Activated T-cell treated with anti-CD3 and anti-CD28 coated beads, Interleukin-2, amount 50 U/mL, for 4 hours (primary cell): ENCODE data around the gene PLEKHS1. TPM values are rescaled to one million over a fixed set of nuclear protein-coding genes. Genes with fewer than 3 reads are reported as not detected.

Experiments used
- ATAC-seq, 2 donors: fragments of 200-7000 bp; cut with Tn5 transposase; one replicate each; pipeline ENCODE4 v1.10.0; 2021
- DNase-seq: peaks from one replicate; pipeline ENCODE4 v3.0.0-alpha.2; 2020
- H3K27me3 Mint-ChIP-seq: one replicate; pipeline ENCODE4 v1.8.0; 2021; ENCODE audit warnings: low read depth, mixed read lengths
- H3K36me3 Mint-ChIP-seq: one replicate; pipeline ENCODE4 v1.8.0; 2022; ENCODE audit warnings: mixed read lengths; ENCODE audit not compliant: insufficient read depth
- H3K4me1 Mint-ChIP-seq: one replicate; pipeline ENCODE4 v1.8.0; 2021; ENCODE audit warnings: low read depth, mixed read lengths
- H3K4me3 Mint-ChIP-seq: one replicate; pipeline ENCODE4 v1.8.0; 2021; ENCODE audit warnings: mild to moderate bottlenecking, moderate library complexity, mixed read lengths
- H3K9me3 Mint-ChIP-seq: one replicate; pipeline ENCODE4 v1.8.0; 2021; ENCODE audit warnings: mixed read lengths
- total RNA-seq, 3 donors: library from RNA; stranded (reverse); gene quantifications; one replicate each; pipeline ENCODE4 v1.2.1, GENCODE V29; 2021

The PLEKHS1 gene
- not detected for total RNA-seq

DNA sequence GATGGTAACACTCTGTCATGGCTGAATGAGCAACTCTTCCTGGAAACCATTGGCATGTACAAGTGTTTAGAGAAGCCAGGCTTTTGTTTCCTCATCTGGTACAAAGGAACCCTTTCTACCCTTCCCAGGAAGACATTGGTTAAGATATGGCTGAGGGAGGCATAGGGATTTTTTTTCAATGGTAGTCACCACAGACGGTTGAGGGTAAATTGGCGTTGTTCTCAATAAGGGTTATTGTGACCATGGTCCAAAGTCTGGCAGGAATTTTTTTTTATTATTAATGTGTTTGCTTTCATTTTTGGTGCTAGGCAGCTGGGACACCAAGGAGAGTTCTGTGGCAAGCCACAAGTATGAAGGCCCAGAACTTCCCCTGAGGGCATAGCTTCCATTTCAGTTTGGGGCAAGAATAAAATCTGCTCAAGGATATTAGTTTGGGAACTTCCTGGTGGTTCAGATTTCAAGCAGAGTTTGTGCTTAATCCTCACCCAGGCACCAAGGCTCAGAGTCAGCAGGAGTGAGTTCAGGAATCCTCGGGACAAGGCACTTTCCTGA lies at the start of gene PLEKHS1:
PLEKHS1 (plus strand) TSS at position 502 of the 552 bp plus-strand sequence. CDS start 3,596 bp downstream, outside the sequence.
- no peaks in the 10 kb centered on the region for H3K9me3 Mint-ChIP-seq
- ATAC-seq, result no peak
- no peaks in the 10 kb centered on the region for H3K4me1 Mint-ChIP-seq
- no peak for DNase-seq
- no peak within 1 kb of the TSS for H3K4me3 Mint-ChIP-seq
- no peaks in the 10 kb centered on the region for H3K36me3 Mint-ChIP-seq
- H3K27me3 Mint-ChIP-seq, result peaks cover 15% of the 10 kb centered on the region

DNA sequence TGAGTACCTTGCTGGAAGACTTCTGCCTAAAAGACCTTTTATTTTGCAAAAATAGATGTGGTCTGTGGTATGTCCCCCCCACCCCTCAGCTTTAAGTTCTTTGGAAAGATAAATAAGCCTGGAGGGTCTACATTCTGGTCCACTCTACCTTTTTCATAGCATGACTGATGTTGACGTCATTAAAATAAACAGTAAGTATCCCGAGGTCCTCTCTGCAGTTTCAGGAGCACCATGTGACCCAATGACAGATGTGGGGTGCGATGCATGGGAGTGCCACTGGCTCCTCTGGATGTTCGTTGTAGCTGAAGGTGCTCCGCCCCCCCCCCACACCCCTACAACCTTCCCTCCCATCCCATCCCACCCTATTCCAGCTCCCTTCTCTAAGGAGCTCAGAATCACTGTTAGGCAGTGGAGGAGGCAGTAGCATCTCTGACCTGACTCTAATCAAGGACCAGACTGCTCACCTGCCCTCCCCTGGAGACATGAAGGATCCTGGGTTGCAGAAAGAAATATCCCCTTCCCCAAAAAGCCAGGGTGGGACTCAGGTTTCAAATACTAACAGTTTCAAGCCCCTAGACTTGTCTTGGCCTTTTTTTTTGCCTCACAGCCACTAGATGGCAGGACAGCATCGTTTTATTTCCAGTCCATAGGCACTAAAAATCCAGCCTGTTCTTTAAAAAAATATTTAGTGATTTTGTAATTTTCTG lies 46.7 kb upstream of the PLEKHS1 start:
- DNase-seq (no peak), ATAC-seq (no peak)
- H3K4me3 Mint-ChIP-seq, result no peak overlapping the region
- peaks cover 10% of the 10 kb centered on the region for H3K36me3 Mint-ChIP-seq
- no peaks in the 10 kb centered on the region for H3K9me3 Mint-ChIP-seq
- no peaks in the 10 kb centered on the region for H3K27me3 Mint-ChIP-seq
- H3K4me1 Mint-ChIP-seq, result peaks cover 21% of the 10 kb centered on the region

DNA sequence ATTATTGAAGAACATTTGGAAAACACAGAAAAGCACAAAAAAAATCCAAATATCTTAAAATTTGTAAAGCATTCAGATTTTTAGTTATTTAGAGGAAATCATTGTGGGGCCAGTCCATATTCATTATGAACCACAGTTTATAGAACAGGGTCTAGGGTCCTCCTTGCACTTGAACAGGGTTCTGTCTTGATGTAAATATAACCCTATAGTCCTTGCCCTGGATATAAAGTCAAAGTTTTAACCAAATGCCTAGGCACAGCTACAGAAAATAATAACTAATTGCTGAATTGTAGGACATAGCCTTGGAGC lies 46.2 kb upstream of the PLEKHS1 start:
- Mint-ChIP-seq H3K36me3 (peaks cover 10% of the 10 kb centered on the region), H3K9me3 (no peaks in the 10 kb centered on the region)

DNA sequence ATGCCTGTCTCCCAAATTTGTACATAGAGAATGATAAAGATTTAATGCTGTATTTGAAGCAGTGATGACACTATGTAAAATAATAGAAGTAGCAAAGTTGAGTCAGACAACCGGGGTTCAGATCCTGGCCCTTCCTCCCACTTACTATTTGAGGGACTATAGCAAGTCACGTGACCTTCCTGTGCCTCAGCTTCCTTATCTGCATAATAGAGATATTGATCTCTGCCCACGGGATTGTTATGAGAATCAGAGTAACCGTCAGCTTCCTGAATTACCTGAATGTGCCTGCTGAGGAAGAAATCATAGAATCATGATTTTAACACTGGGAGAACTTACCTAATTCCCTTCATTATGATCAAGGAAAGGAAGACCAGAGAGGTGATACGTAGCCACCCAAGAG lies 44.9 kb upstream of the PLEKHS1 start:
- H3K27me3 Mint-ChIP-seq, result no peaks in the 10 kb centered on the region
- no peaks in the 10 kb centered on the region for H3K9me3 Mint-ChIP-seq
- peaks cover 10% of the 10 kb centered on the region for H3K36me3 Mint-ChIP-seq
- ATAC-seq, result no peak
- no peak for DNase-seq
- no peak overlapping the region for H3K4me3 Mint-ChIP-seq
- peaks cover 21% of the 10 kb centered on the region for H3K4me1 Mint-ChIP-seq

More for the DNA sequence above, 46.2 kb upstream of the PLEKHS1 start:
- ATAC-seq (no peak), DNase-seq (no peak)
- peaks cover 21% of the 10 kb centered on the region for H3K4me1 Mint-ChIP-seq
- H3K4me3 Mint-ChIP-seq, result no peak overlapping the region
- H3K27me3 Mint-ChIP-seq, result no peaks in the 10 kb centered on the region

DNA sequence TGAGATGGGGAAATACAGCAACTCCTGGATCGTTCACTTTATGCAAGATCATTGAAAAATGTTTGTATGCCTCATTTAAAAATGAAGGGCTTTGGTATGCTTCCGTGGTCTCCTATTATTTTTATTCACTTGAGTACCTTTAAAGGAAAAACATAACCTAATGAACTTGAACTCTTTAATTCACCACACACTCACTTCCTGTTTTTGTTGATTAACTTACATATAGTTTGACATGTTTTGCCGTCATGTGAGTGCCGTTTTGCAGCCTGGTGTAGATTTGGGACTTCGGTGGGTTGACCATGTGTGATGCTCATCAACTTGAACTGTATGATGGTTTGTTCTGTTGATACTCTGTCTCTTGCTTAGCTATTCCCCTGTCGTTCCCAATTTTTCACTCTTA lies 42.8 kb upstream of the PLEKHS1 start:
- no peaks in the 10 kb centered on the region for H3K27me3 Mint-ChIP-seq
- no peak for DNase-seq
- no peak for ATAC-seq
- H3K36me3 Mint-ChIP-seq, result peaks cover 10% of the 10 kb centered on the region
- no peaks in the 10 kb centered on the region for H3K9me3 Mint-ChIP-seq
- H3K4me1 Mint-ChIP-seq, result peaks cover 21% of the 10 kb centered on the region
- no peak overlapping the region for H3K4me3 Mint-ChIP-seq

DNA sequence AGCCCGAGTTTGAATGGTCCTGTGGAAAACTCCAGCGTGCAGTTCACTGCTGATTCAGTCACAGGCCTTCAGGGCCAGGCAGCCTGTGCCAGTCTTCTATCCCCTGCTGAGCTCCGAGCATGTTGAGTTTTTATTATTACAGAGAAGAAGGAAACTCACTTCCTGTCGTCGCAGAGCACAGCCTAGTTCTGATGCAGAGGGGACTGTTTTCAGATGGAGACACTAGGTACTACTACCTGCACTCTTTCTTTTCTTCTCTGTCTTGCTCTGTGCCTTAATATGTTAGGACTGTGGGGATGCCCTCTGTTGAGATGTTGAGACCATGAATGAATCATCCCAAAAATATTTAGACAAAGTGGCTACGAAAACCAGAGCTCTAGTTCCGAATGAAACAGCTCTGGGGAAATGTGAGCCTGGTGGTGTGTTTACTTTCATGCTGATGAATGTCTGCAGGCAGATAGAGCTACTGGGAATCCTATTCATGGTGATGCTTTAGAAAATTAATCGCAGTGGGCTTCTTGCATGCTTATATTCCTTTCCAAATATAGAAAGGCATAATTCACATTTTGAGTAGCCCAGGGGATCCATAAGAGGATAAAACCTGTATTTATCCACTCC lies 42.2 kb upstream of the PLEKHS1 start:
- ATAC-seq (no peak), DNase-seq (no peak)
- no peak overlapping the region for H3K4me3 Mint-ChIP-seq
- H3K27me3 Mint-ChIP-seq, result no peaks in the 10 kb centered on the region
- no peaks in the 10 kb centered on the region for H3K9me3 Mint-ChIP-seq
- H3K36me3 Mint-ChIP-seq, result peaks cover 10% of the 10 kb centered on the region
- H3K4me1 Mint-ChIP-seq, result peaks cover 21% of the 10 kb centered on the region

DNA sequence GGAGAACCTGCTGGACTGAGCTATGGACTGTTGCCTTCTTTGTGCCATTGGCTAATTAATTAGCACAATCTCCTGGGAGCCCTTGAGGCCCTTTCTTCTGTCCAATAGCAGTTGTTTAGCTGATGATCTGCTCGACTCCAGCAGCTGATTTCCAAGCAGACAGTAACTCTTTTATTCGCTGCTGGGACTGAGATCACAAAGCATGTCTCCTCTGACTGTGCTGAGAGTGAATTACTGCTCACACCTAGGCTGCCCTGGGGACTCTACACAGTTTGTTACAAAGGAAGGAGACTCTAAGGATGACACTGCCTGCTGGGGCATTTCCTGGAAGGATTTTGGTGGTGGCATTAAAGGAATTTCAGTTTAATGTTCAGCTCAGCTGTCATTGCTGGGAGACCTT lies 40.3 kb upstream of the PLEKHS1 start:
- DNase-seq (no peak), ATAC-seq (no peak)
- Mint-ChIP-seq H3K4me1 (peaks cover 19% of the 10 kb centered on the region), H3K4me3 (no peak overlapping the region), H3K9me3 (no peaks in the 10 kb centered on the region), H3K36me3 (peaks cover 13% of the 10 kb centered on the region), H3K27me3 (no peaks in the 10 kb centered on the region)

DNA sequence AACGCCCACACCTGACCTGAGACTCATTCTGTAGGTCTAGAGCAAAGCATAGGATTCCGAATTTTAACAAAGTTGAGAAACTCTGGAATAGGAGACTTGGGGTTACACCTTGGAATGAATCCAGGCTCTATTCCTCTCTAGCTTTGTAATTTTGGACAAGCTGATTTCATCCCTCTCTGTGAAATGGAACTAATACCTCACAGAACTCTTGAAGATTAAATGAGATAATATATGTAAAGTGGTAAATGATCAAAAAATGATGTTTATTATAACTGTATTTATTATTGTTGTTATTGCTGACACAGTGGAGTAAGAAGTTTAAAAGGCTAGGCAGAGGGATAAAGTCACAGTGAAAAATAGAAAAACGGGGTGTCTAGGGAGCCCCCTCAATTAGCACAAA lies 39.5 kb upstream of the PLEKHS1 start:
- no peak overlapping the region for H3K4me3 Mint-ChIP-seq
- no peaks in the 10 kb centered on the region for H3K9me3 Mint-ChIP-seq
- no peaks in the 10 kb centered on the region for H3K27me3 Mint-ChIP-seq
- H3K36me3 Mint-ChIP-seq, result peaks cover 20% of the 10 kb centered on the region
- DNase-seq (no peak), ATAC-seq (no peak)
- peaks cover 13% of the 10 kb centered on the region for H3K4me1 Mint-ChIP-seq

DNA sequence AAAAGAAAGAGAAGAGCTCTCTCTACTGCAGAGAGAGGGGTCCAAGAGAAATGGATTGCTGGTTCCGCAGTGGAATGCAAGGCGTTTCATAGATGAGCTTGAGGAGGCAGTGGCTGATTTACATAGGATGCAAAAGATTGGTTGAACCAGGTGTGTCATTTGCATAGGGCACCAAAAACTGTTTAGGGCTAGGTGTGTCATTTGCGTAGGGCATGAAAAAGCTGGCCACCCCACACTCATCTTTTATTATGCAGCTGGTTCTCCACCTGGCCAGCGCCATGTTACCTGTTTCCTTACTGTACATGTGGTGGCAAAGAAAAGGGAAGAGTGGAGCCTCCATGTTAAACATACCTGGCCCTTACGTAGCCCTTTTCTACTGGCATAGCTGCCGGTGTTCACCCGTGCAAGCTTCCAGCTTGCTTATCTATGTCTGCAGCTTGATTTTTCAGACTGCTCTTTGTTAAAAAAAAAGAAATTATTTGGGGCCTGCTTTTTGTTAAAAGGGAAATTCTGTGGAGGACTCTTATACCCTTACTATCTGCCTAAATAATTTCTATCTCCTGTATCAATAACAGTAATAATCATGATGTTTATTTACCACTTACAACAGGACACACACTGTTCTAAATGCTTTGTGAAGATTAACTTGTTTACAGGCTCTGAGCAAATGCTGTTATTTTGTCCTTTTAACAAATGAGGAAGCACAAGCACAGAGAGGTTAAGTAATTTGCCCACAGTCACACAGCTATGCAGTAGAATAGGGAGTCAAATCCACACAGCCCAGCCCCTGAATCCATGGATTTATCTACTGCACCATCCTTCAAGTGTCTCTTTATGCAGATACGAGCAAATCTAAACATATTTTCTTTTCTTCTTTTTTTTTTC lies 38.5 kb upstream of the PLEKHS1 start:
- no peak for DNase-seq
- Mint-ChIP-seq H3K9me3 (no peaks in the 10 kb centered on the region), H3K27me3 (no peaks in the 10 kb centered on the region), H3K4me1 (peaks cover 8% of the 10 kb centered on the region), H3K36me3 (peaks cover 18% of the 10 kb centered on the region), H3K4me3 (no peak overlapping the region)
- no peak for ATAC-seq

DNA sequence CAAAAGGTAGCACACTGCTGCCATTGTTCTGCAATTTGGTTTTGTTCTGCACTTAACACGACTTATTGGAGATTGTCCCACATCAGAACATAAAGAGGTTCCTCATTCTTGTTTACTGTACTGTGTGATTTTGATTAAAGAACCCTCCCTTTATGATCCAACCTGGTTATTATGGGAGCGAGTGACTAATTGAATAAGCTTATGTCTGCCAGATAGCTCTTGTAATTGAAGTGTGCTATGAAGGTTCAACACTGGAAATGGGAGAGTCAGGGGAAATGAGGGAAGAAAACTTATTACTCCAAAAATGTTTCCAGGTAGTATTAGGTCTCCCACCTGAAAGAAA lies 37.9 kb upstream of the PLEKHS1 start:
- Mint-ChIP-seq H3K36me3 (peaks cover 18% of the 10 kb centered on the region), H3K27me3 (no peaks in the 10 kb centered on the region), H3K4me3 (no peak overlapping the region), H3K9me3 (no peaks in the 10 kb centered on the region), H3K4me1 (peaks cover 4% of the 10 kb centered on the region)
- ATAC-seq, result no peak
- no peak for DNase-seq

DNA sequence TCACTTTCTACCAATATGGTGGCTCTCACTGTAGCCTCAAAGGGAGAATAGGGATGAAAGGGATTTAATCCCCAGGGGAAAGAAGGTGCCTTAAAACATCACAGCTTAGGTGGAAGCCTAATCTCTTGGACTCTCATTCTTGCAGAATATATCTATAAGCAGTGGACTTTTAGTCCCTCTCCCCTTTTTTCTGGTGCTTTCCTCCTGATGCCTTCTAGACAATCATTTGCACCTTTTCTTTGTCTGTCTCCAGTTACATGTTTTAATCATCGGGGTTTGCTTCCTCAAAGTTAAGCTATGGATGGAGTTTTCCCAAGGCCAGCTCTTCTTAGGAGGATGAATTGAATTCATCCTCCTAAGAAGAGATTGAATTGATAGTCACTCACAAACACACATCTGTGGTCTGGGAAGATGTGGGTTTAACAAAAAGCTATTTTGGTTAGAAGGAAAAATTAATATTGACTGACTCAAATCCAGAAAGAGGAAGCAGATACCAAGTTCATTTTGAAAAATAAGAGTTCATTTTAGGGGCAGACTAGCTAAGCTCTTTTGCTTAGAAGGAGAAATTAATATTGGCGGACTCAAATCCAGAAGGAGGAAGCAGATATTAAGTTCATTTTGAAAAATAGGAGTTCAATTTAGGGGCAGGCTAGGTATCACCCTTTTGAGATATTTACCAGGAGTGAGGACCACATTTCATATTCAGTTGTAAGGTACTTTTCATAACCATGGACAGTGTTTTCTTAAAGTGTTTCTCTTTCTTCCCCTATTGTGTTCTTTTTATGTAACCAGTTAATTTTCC lies 35.2 kb upstream of the PLEKHS1 start:
- no peaks in the 10 kb centered on the region for H3K27me3 Mint-ChIP-seq
- ATAC-seq, result no peak
- no peak overlapping the region for H3K4me3 Mint-ChIP-seq
- no peaks in the 10 kb centered on the region for H3K4me1 Mint-ChIP-seq
- H3K36me3 Mint-ChIP-seq, result peaks cover 20% of the 10 kb centered on the region
- DNase-seq, result no peak
- no peaks in the 10 kb centered on the region for H3K9me3 Mint-ChIP-seq

DNA sequence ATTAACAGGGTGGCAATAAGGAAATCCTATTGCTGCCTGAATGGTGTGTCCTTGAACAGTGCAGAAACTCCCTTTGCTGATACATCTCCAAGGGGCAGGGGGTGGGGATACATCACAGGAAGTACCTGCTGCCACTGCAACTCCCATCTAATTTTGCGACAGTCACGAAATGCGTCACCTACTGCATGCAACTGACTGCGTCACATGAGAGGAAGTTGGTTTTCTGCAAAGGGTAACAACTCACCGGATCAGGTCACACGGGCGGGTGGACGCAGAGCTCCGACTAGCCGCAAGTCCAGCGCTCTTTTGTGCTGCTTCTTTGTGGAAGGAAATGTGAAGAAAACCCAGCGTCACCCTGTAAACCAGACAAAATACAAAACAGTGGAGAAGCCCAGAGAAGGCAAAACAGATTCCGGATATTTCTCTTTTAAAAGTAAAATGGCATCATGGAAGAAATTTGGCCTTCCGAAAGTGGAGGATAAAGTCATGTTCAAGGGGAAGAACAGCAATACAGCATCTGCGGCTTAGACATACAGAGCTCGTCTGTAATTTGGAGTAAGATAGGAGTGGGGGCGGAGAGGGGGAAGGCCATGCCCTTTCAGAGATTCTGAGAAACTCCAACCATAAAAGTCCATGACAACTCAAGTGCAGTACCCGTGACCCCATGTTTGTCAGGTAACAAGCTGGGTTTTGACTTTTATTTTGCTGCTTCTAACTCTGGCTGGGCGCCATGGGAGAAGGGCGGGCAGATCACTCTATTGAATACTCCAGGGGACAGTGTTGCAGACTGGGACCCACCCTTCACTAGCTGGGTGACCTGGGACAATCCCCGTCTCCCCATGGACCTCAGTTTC lies 32.3 kb upstream of the PLEKHS1 start:
- Mint-ChIP-seq H3K27me3 (no peaks in the 10 kb centered on the region), H3K36me3 (peaks cover 38% of the 10 kb centered on the region), H3K4me3 (no peak overlapping the region), H3K9me3 (no peaks in the 10 kb centered on the region), H3K4me1 (no peaks in the 10 kb centered on the region)
- ATAC-seq (no peak), DNase-seq (no peak)

DNA sequence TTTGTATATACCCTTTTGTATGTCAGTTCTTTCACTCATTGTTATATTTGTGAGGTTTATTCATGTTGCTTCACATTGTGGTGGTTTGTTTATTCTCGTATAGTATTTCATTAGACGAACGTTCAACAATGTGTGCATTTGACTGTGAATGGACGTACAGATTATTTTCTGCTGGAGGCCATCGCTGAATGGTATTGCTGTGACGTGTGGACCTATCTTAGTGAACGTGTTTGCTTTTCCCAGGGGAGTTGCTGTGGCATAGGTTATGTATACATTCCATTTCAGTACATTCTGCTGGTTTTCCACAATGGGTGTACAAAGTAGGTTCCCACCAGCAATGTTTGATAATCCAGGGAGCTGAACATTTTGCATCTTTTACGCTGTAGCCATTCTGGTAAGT lies 31.1 kb upstream of the PLEKHS1 start:
- no peak for DNase-seq
- Mint-ChIP-seq H3K9me3 (no peaks in the 10 kb centered on the region), H3K36me3 (peaks cover 46% of the 10 kb centered on the region), H3K27me3 (no peaks in the 10 kb centered on the region), H3K4me1 (no peaks in the 10 kb centered on the region), H3K4me3 (no peak overlapping the region)
- no peak for ATAC-seq
